Measurements from ENCODE around the gene LTB4R. TPM values are rescaled to one million over a fixed set of nuclear protein-coding genes. Genes with fewer than 3 reads are reported as not detected.

Gene LTB4R
- total RNA-seq, 1 donor from 2014 or later, result 2.1 TPM

DNA sequence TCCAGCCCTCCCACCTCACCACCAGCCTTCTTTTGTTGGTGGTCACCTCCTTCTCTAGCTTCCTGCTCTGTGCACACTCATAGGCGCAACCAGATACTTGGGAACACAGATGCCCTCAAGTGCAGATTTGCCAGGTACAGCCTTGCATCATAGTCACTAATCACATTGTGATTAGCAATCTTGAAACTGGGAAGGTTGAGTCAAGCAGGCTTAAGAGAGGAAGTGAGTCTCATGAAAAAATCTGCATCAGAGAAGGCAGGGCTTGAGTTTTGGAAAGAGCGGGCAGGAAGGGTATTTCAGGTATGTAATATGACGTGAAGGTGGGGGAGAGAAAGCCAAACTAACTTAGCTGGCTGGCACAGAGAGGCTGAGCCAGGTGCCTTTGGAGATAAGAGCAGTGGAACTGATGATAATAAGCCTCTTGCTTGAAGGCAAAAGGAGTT is 37.2 kb upstream of the LTB4R start:
- intact Hi-C loops (cut with DNase I), result no loop called here
- DNase-seq (ENCODE audit: missing footprints), result no peak
- no peak for ATAC-seq

DNA sequence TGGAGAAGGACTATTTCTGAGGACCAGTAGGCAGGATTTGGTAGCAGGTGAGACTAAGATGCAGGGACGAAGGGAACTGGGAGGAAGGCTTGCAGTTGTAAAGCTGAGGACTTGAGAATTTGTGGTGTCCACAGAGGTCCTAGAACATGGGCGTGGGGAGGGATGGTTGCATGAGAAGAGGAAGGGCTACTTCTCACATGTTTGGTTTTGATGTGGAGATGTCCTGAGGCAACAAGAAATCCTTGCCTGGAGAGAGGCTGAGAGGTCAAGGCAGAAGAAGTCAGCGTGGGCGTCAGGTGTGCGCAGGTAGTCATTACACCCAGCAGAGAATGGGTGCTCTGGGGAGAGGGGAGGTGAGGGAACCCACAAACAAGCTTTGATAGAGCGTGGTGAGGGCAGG is 34.2 kb upstream of the LTB4R start:
- DNase-seq (ENCODE audit: missing footprints) (no peak), ATAC-seq (no peak)
- intact Hi-C loops (cut with DNase I), result no loop called here

DNA sequence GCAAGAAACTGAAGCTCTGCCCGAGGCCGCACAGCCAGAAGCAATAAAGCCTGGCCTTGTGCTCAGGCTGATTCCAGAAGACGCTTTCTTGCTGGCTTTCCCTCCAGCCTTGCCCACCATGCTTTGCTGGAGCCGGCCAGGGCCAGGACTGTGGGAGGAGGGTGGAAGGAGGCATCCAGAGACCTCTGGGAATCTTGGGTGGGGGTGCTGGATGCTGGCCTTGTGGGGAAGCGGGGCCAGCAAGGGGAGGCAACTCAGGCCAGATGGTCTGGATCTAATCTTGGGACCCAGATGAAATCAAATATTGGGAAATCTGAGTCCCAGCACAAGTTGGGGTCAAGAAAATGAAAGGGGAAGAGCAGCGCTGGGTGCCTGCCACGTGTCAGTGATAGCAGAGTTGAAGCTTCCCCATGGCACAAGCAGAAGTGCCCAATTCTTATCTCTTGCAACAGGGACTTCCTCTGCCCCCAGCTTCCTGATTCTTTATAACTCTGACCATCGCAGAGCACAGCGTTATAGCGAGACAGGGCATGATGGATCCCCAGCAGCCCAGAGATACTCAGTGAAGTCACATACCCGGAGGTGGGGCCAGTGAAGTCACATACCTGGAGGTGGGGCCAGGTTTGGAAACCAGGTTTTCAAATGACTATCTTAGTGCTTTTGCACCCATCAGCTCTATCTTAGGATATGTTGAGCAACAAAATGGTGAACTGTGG is 33.5 kb upstream of the LTB4R start:
- intact Hi-C loops (cut with DNase I), result no loop called here
- ATAC-seq, result no peak
- DNase-seq (ENCODE audit: missing footprints), result no peak

DNA sequence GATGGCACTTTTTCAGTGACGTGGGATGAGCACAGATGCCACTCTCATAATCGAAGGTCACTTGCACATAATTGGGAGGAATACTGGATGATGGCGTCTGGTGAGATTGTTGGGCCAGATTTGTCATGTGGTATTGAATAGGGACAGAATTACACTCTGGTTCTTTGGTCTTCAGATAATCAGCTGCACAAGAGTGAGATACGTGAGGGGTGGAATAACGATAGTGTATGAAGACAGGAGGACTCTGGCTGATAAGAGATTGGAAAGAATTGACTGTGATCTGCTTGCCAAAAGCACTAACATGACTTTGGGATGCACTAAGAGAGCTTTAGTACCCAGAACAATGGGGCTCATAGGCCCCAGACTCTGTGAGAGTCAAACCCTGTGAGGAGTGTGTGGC is 32.9 kb upstream of the LTB4R start:
- intact Hi-C loops (cut with DNase I), result no loop called here
- DNase-seq (ENCODE audit: missing footprints), result no peak

DNA sequence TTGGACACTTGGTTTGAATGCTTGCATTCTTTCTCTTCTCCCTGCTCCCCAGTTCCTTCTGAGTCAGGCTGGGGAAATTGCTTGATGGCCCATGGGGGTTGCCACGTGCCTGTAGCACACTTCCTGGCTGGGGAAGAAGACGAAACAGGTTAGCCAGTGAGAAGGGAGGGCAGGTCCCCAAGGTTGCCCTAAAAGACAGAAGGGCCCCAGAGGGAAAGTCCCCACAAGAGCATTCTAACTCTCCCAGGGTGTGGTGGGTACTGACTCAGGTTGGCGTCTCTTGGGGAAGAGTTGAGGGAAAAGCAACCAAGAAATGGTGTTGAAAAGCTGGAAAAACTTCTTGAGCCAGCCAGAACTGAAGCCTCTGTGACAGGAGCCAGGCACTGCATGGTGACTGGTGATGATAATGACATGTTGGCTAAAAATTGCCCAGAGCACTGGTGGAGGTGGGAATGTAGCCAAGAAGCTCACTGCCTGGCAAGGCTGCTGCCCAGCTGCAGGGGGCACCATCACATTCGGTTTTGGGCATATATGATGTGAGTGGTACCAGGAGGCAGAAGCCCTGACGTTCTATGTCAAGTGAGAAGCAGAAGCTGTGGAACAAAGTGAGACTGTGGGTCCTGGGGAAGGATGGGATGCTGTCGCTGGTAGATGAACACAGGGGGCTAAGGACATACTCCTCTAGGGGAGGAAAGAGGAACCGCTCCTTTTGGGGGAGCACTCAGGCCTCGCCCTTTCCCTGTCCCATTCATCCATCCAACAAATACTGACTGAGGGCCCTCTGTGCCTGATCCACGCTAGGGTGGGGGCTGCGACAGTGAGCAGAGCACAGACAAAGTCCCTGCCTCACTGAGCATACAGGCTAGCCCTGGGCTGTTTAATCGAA is 31.8 kb upstream of the LTB4R start:
- intact Hi-C loops (cut with DNase I), result no loop called here
- DNase-seq (ENCODE audit: missing footprints), result peak; percentile 58
- ATAC-seq, result peak; percentile 64

More for the DNA sequence above, 32.9 kb upstream of the LTB4R start:
- ATAC-seq, result no peak

DNA sequence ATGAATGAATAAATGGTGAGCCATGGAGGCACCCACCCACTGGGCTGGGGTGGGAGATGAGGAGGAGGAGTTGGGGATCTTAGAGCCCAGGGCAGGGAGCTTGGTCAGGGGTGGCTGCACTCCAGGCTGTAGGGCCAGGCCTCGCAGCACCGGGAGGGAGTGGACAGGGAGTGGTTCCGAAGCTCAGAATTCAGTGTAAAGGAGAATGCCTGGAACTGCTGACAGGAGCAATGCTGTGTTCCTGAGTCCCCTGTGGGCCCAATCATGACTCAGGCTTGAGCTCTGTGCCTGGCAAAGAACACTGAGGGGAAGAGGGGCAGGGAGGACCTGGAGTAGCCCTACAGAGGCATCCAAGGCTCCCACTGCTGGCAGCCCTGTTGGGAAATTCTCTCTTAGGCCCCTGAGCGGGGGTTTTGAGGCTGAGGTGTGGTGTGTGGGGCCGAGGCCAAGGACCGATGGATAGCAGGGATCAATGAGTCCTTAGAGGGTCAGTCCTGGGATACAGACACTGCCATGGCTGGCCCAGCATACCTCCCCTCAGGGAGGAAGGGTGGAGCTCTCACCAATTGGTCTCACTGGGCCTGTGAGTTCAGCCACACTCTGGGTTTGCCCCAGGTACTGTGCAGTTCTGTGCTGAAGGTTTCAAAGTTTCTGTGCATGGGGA is 30.4 kb upstream of the LTB4R start:
- intact Hi-C loops (cut with DNase I), result no loop called here
- peak; percentile 26 for DNase-seq (ENCODE audit: missing footprints)
- peak; percentile 38 for ATAC-seq

DNA sequence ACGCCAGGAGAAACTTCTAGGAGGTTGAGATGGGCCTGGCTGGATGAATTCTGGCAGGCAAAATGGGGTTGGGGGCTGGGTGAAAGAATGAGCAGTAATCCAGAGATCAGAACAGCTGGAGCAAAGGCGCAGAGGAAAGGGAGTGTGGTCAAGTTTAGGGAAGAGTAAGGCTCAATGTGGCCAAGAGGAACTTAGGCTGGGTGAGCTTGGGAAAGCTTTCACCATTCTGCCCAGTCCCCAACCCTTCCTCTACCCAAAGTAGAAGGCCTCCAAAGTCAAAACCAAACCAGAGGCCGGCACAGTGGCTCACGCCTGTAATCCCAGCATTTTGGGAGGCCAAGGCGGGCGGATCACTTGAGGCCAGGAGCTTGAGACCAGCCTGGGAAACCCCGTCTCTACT is 29.7 kb upstream of the LTB4R start:
- intact Hi-C loops (cut with DNase I), result no loop called here
- DNase-seq (ENCODE audit: missing footprints), result no peak
- ATAC-seq, result no peak

DNA sequence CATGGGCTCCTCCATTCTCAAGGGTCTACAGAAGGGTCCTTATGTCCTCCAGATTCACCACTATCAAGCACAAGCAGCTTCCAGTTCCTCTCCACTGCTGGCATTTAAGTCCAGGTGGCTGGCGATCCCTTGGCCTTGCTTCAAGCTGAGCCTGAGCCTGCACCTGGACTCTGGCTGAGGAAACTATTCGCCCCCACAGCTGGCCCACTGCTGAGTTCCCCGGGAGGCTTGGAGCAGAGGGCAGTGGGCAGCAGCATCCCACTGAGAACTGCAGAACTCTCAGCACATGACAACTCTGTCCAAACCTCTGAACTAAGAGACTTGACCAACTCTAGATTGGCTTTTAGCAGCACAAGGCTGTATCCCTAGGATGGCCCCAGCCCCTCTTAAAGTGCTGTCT is 28.6 kb upstream of the LTB4R start:
- ATAC-seq (no peak), DNase-seq (ENCODE audit: missing footprints) (peak; percentile 14)
- intact Hi-C loops (cut with DNase I), result no loop called here

DNA sequence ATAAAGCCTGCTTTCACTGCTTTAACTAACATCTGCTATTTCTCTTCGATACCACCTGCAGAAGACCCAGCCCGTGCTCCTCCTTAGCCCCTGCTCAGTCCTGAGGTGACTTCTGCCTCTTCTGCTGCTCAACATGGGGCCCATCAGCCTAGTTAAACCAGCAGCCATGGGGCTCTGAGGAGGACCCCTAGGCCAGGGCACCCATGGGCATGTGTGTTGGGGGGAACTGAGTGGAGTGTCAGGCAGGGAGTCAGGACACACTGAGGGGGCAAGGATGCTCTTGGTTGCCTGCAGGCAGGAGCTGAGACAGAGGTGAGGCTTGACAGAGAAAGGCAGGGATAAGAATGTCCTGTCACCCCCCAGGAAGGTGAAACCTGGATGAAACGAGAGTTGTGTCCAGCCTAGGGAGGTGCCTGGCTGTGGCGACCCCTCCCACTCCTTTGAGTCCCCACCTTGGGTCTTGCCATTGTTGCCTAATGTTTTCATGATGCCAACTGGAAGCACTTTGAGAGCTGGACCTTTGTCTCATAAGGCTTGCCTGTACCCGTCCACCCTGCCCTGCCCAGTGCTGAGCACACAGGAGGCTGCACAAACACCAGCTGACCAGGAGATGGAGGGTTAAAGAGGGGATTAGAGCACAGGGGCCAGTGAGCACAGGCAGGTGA is 27.4 kb upstream of the LTB4R start:
- DNase-seq (ENCODE audit: missing footprints), result peak; percentile 9
- intact Hi-C loops (cut with DNase I), result no loop called here
- ATAC-seq, result no peak

DNA sequence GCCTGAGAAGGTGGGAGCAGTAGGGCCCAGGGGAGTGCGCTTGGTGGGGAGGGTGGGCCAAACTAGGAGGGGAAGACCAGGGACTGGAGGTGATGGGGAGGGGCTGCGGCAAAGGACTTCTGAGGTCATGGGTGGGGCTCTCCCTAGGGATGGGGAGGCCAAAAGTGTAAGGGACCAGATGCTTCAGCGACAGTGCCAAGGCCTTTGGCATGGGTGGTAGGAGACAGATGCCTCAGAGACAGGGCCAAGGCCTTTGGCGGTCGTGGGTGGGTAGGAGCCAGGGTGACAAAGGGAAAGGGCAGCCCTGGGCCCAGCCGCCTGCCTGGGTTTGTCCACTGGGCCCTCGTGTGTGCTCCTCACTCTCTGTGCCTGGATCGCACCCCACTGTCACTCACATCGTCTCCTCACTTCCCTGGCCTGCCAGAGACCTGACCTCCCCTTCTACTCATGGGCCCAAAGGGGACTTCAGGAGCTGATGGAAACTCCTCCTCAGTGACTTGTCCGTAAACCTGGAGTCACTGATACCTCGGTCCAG is 26.7 kb upstream of the LTB4R start:
- DNase-seq (ENCODE audit: missing footprints) (peak; percentile 35), ATAC-seq (no peak)
- intact Hi-C loops (cut with DNase I), result no loop called here

DNA sequence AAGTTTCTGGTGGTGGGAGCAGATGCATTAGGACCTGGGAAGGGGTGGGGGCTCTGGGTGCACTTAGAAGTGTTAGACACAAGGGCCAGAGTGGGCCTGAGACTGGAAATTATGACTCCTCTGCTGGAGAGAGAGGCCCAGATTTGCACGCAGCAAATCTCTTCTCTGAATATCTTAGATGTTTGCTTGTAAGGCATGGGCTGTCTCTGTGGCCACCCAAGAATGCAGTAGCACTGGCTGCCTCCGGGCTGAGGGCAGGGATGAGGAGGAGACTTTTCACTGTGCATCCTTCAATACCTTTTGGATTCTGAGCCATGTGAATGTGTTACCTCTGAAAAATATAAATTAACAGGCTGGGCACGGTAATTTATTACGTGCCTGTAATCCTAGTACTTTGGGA is 26.0 kb upstream of the LTB4R start:
- DNase-seq (ENCODE audit: missing footprints) (no peak), ATAC-seq (no peak)
- intact Hi-C loops (cut with DNase I), result no loop called here

DNA sequence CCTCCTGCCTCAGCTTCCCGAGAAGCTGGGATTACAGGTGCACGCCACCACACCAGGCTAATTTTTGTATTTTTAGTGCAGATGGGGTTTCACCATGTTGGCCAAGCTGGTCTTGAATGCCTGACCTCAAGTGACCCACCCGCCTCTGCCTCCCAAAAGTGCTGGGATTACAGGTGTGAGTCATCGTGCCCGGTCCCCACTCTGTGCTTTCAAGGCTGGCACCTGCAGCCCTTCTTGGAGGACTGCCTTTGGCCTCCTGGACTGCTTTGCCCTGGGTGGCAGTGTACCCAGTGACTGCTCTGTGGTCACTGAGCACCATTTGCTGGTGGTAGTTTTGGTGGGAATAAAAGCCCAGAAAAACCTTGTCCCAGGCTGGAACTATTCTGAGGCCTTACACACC is 24.3 kb upstream of the LTB4R start:
- ATAC-seq (no peak), DNase-seq (ENCODE audit: missing footprints) (no peak)
- intact Hi-C loops (cut with DNase I), result no loop called here

DNA sequence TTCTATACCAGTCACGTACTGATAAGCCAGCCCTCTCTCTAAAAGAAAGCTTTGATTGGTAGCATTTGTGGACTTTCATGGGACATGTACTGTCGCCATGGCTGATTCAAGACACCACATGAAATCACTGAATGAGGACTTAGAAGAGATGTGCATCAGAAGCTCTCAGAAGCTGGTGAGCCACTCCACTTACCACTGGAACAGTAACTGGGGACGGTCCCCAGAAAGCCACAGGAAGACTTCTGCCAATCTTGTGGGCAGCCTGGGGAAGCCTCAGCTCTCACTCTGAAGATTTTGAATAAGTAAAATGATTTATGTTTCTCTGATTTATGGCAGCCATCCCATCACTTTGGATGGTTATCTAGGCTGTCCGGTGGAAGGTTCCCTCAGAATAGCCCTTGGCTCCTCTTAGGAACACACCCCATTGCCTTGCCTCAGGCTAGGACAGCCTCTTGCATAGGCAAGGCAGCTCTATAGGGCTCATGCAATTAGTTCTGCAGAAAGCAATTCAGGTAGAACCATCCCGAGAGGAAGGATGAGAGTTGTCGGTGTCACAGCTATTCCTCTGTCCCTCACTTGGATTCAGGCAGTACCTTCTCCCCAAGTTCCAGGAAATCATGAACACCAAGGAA is 21.5 kb upstream of the LTB4R start:
- intact Hi-C loops (cut with DNase I), result no loop called here
- ATAC-seq, result no peak
- DNase-seq (ENCODE audit: missing footprints), result no peak

DNA sequence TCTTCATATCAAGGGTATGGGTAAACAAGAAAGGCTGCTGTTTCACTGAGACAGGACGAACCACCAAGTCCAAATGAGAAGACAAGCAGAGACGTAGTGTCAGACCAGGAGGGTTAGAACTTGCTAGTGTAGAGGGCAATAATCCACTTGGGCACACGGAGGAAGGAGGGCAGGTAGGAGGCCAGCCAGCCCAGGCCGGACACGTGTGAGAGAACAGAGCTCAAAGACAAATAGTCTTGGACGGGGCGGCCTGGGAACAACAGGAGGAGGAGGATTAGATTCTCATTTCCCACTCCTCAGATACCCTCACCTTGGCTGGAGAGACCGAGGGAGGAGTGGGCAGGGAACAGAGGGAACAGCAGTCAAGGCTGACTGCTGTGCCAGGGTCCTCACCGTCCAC is 20.6 kb upstream of the LTB4R start:
- DNase-seq (ENCODE audit: missing footprints), result no peak
- intact Hi-C loops (cut with DNase I), result no loop called here

DNA sequence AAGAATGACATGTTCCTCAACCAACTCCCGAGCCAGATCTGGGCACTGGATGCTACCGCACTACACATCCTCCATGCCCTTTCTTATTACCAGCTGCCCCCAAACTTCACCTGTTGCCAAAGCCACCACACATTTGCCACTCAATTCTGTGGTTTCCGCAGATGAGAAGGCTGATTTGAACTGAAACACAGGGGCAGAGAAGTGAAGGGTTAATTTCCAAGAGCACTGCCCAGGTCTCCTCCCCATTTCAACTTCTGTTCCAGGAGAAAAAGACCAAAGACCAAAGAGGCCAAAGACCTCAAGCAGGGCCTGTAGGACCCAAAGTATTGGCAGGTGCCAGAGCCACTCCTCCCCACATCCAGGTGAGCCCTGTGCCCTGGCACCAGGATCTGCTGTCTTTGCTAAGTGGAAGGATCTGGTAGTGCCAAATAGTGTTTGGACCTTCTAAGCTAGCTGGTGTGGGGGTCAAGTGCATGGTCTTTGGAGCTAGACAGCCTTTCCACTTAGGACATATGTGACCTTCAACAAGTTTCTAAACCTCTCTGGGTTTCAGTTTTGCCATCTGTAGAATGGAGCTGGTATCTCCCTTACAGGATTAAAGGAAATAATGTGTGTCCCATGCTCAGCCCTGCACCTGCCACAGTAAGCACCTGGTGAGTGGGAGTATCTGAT is 19.7 kb upstream of the LTB4R start:
- intact Hi-C loops (cut with DNase I), result no loop called here
- DNase-seq (ENCODE audit: missing footprints) (no peak), ATAC-seq (no peak)

More for the DNA sequence above, 20.6 kb upstream of the LTB4R start:
- ATAC-seq, result no peak

DNA sequence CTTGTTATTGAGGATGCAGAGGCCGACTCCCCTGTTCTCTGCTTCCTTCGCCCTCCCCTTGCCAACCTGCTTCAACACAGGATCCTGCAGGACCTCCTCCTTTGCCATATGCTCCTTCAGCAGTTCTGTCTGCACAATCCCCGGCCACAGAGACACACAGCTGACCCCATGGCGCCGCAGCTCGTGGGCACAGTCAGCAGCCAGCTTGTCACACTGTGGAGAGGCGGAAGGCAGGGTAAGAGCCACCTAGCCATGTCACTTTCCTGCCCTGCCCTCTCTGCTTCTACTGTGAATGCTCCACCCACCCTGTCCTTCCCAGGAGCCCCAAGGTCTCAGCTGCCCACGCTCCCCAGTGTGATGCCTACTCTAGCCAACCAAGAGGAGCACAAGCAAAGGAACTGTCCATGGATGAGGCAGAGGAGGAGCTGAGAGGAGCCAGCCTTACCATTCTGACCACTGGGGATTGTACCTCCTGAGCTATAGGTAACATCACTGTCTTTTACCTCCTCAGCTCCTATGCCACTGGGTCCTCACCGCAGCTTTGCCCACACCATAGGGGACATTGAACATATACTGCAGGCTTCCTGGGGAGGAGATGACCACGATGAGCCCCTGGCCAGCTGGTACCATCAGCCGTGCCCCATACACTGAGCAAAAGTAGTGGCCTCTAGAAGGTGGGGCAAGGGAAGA is 19.0 kb upstream of the LTB4R start:
- intact Hi-C loops (cut with DNase I), result no loop called here
- DNase-seq (ENCODE audit: missing footprints) (no peak), ATAC-seq (no peak)

DNA sequence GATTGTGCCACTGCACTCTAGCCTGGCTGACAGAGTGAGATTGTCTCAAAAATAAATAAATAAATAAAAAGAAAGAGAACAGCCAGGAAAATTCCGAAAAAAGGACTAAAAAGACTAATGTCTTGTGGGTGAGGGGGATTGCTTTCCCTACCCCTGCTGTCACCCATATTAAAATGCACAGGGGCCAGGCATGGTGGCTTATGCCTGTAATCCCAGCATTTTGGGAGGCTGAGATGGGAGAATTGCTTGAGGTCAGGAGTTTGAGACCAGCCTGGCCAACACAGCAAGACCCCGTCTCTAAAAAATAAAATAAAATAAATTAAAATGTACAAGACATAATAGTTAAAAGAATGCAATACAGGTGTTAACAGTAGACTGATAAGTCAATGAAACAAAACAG is 17.8 kb upstream of the LTB4R start:
- intact Hi-C loops (cut with DNase I), result no loop called here
- ATAC-seq, result no peak
- no peak for DNase-seq (ENCODE audit: missing footprints)

Data from Right ventricle myocardium inferior (tissue), 1 donor.